ENCODE data around the gene PPP1R26. TPM values are rescaled to one million over a fixed set of nuclear protein-coding genes. Genes with fewer than 3 reads are reported as not detected.
"Not testable (repeated sequence)": the region's sequence is repeated elsewhere in the genome, so short reads cannot be mapped to it uniquely, and the experiment has no call there.

PPP1R26 gene
- total and polyA plus RNA-seq, 2 experiments from 2014 or later = 15.0 to 15.6 TPM

DNA sequence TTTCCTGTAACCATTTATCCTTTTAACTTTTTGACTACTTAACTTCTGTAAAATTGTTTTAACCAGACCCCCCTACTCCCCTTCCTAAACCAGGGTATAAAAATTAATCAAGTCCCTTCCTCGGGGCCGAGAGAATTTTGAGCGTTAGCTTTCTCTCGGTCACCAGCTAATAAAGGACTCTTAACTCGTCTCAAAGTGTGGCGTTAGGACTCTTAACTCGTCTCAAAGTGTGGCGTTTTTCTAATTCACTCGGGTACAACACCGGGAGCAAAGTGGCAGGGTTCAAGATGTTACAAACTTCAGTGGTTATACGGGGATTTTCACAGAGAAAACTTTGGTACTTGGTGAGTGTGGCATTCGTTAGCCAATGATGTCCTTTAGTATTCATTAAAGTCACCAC, 39.7 kb upstream of the PPP1R26 start:
- Histone ChIP-seq H3K4me2 (no peak overlapping the region), H3K79me2 (no peaks in the 10 kb centered on the region), H3K27me3 (no peaks in the 10 kb centered on the region), H4K20me1 (ENCODE audit: insufficient read depth, poor library complexity, severe bottlenecking) (no peaks in the 10 kb centered on the region), H2AFZ (no peak overlapping the region), H3K9me3 (ENCODE audit: low read depth) (no peaks in the 10 kb centered on the region), H3K9me2 (replicated peaks; ENCODE audit: insufficient read depth) (no peaks in the 10 kb centered on the region), H3K36me3 (replicated peaks; ENCODE audit: insufficient read depth, low read depth) (no peaks in the 10 kb centered on the region), H3K4me1 (ENCODE audit: insufficient read depth) (peaks cover 7% of the 10 kb centered on the region), H3K4me3 (no peak overlapping the region), H3K27ac (no peak overlapping the region)
- TF ChIP-seq EZH2 (IDR thresholded peaks at IDR 0.05; ENCODE audit: borderline replicate concordance) = no peak
- no peak for DNase-seq (ENCODE audit: low spot score)
- WGBS (ENCODE audit: low lambda C conversion rate, missing lambda C conversion rate) = 49% methylated on average over 12 of the region's 12 CpGs

DNA sequence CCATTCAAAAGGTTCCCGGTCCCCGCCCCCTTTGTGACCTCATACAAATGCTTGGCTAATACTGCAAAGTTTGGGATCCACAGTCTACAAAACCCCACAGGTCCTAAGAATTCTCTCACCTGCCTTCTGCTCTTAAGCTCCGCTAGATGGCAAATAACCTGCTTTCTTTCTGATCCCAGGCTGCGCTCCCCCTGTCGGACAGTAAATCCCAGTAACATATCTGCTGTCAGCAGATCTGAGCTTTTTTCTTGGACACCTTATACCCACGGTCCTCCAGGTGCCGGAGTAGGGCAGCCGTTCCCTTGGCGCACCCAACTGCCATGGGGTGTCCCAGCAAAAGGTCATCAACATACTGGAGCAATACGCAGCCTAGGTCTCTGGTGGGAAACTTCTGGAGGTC, 39.0 kb upstream of the PPP1R26 start:
- Histone ChIP-seq H2AFZ (no peak overlapping the region), H4K20me1 (ENCODE audit: insufficient read depth, poor library complexity, severe bottlenecking) (no peaks in the 10 kb centered on the region), H3K4me2 (no peak overlapping the region), H3K79me2 (no peaks in the 10 kb centered on the region), H3K9me2 (replicated peaks; ENCODE audit: insufficient read depth) (no peaks in the 10 kb centered on the region), H3K4me1 (ENCODE audit: insufficient read depth) (peaks cover 7% of the 10 kb centered on the region), H3K9me3 (ENCODE audit: low read depth) (no peaks in the 10 kb centered on the region), H3K36me3 (replicated peaks; ENCODE audit: insufficient read depth, low read depth) (no peaks in the 10 kb centered on the region), H3K27ac (no peak overlapping the region), H3K4me3 (no peak overlapping the region), H3K27me3 (no peaks in the 10 kb centered on the region)
- TF ChIP-seq, protein P1, sequence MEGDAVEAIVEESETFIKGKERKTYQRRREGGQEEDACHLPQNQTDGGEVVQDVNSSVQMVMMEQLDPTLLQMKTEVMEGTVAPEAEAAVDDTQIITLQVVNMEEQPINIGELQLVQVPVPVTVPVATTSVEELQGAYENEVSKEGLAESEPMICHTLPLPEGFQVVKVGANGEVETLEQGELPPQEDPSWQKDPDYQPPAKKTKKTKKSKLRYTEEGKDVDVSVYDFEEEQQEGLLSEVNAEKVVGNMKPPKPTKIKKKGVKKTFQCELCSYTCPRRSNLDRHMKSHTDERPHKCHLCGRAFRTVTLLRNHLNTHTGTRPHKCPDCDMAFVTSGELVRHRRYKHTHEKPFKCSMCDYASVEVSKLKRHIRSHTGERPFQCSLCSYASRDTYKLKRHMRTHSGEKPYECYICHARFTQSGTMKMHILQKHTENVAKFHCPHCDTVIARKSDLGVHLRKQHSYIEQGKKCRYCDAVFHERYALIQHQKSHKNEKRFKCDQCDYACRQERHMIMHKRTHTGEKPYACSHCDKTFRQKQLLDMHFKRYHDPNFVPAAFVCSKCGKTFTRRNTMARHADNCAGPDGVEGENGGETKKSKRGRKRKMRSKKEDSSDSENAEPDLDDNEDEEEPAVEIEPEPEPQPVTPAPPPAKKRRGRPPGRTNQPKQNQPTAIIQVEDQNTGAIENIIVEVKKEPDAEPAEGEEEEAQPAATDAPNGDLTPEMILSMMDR (IDR thresholded peaks at IDR 0.05; ENCODE audit: poor library complexity) = no peak
- TF ChIP-seq EZH2phosphoT487 (IDR thresholded peaks at IDR 0.05; ENCODE audit: low read depth, severe bottlenecking, unreplicated experiment) = no peak
- no peak for TF ChIP-seq EZH2 (IDR thresholded peaks at IDR 0.05; ENCODE audit: borderline replicate concordance)
- DNase-seq (ENCODE audit: low spot score) = no peak
- WGBS (ENCODE audit: low lambda C conversion rate, missing lambda C conversion rate) = 71% methylated on average over 10 of the region's 10 CpGs

DNA sequence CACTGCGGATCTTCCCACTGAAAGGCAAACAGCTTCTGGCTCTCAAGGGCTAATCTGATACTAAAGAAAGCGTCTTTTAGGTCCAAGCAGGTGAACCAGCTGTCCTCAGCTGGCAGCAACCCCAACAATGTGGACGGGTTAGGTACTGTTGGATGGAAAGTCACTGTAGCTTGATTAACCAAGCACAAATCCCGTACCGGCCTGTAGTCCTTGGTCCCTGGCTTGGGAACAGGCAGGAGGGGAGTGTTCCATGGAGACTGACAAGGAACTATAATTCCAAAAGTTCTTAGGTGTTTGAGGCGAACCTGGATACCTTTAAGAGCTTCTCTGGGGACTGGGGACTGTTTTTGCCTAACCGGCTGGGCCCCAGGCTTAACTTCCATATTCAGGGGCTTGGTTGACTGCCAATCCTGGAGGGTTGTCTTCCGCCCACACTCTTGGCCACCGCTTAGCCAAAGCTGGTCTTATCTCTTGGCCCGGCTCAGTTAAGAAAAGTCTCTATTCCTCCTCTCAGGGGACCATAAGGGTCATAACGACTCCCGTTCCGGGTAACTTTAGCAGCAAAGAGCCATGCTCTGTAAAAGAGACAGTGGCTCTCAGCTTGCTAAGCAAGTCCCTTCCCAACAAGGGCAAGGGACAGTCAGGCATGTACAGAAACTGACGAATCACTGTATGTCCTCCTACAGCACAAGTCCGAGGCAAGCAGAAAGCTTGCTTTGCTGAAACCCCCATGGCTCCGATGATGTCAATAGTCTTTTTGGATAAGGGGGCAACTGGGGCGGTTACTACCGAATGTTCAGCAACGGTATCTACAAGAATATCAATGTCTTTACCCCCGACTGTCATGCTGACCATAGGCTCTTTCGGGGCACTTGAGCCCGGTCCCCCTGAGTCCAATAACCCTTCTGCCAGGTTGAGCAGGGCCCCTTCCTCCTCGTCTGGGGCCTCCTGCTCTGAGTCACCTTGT, 38.2 kb upstream of the PPP1R26 start:
- H3K36me3 ChIP-seq (replicated peaks; ENCODE audit: insufficient read depth, low read depth); H2AFZ ChIP-seq; H3K79me2 ChIP-seq; H3K4me1 ChIP-seq (ENCODE audit: insufficient read depth); H3K4me3 ChIP-seq; H4K20me1 ChIP-seq (ENCODE audit: insufficient read depth, poor library complexity, severe bottlenecking); H3K9me3 ChIP-seq (ENCODE audit: low read depth); DNase-seq (ENCODE audit: low spot score); H3K9me2 ChIP-seq (replicated peaks; ENCODE audit: insufficient read depth); H3K27ac ChIP-seq; H3K27me3 ChIP-seq: not testable (repeated sequence)
- H3K4me2 ChIP-seq = peak overlapping the region; percentile 33
- WGBS (ENCODE audit: low lambda C conversion rate, missing lambda C conversion rate) = 69% methylated on average over 23 of the region's 23 CpGs

DNA sequence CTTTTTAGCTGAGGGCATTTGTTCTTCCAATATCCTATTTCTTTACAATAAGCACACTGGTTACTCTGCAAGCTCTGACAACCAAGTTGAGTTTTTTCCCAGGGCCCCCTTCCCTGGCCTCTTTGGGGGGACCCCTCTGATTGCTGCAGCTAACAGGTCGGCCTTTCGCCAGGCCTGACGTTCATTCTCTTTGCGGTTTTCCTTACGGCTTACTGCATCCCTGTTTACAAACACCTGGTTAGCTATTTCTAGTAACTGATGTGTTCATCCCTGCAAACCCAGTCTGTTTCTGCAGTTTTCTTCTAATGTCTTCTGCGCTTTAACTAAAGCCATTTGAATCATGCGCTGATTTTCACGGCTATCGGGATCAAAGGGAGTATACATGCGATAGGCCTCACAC, 37.5 kb upstream of the PPP1R26 start:
- no peak for DNase-seq (ENCODE audit: low spot score)
- peaks cover 7% of the 10 kb centered on the region for H3K4me1 ChIP-seq (ENCODE audit: insufficient read depth)
- WGBS (ENCODE audit: low lambda C conversion rate, missing lambda C conversion rate) = 70% methylated on average over 10 of the region's 10 CpGs
- no peaks in the 10 kb centered on the region for H3K9me3 ChIP-seq (ENCODE audit: low read depth)
- no peaks in the 10 kb centered on the region for H3K27me3 ChIP-seq
- no peaks in the 10 kb centered on the region for H4K20me1 ChIP-seq (ENCODE audit: insufficient read depth, poor library complexity, severe bottlenecking)
- H3K9me2 ChIP-seq (replicated peaks; ENCODE audit: insufficient read depth) = no peaks in the 10 kb centered on the region
- no peak overlapping the region for H3K4me3 ChIP-seq
- H3K79me2 ChIP-seq = no peaks in the 10 kb centered on the region
- H3K27ac ChIP-seq = no peak overlapping the region
- no peaks in the 10 kb centered on the region for H3K36me3 ChIP-seq (replicated peaks; ENCODE audit: insufficient read depth, low read depth)
- peak overlapping the region; percentile 33 for H3K4me2 ChIP-seq
- TF ChIP-seq, protein P1 (IDR thresholded peaks at IDR 0.05; ENCODE audit: poor library complexity) = no peak
- H2AFZ ChIP-seq = no peak overlapping the region

All from hepatocyte (in vitro differentiated cells).